NK-92 (cell line): ENCODE results near the gene CXCR3.

ENCODE experiments used
- DNase-seq: peaks from one replicate; lab custom pipeline; 2025; ENCODE audit not compliant: unreplicated experiment; lab: John Stamatoyannopoulos, UW

The CXCR3 gene

DNA sequence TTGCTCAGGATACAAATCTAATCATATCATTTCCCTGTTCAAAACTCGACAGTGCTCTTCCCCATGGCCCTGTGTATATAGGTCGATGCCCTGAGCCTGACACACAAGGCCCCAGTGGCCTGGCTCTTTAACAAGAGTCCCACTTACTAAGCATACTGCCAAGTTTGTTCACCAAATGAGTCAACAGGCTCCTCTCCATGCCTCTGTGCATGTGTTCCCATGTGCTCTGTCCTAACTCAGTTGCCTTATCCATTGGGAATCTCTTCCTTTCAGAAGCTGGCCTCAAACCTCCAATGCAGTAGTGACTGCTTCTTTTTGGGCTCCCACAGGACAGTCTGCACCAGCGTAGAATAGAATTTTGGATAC lies 18.9 kb upstream of the CXCR3 start:
- no peak for DNase-seq

DNA sequence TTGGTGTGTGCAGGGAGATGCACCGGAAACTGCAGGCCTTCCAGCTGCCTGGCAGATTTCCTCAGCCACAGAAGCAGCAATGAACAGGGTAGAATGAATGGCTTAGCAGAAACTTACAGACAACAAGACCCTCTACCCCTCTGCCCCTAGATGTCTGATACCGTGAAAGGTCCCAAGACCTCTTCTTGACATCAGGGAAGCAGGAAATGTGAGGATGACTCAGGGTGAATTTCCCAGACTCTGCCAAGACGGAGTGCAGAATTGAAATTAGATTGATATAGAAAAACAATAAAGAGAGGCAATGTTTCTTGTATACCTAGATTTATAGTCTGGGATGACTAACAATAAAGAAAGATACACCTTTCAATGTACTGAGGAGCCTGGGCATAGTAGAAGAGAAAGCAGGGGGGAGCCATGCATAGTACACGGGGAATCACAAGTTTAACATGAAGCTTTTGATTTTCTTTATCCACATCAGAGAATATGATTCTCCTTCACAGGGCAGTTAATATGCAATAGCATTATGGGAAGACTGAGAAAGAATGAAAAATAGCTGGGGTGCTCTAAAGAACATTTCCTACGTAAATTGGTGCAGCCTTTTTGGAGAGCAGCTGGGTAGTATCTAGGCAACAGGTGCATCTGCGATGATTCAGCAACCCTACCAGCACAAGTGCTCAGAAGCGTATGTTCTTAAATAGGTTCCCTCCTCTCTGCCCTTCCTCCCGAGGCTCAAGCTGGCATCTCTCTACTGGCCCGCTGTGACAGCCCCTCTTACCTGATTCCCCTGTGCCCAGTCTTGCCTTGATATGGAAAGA lies 18.3 kb upstream of the CXCR3 start:
- no peak for DNase-seq

DNA sequence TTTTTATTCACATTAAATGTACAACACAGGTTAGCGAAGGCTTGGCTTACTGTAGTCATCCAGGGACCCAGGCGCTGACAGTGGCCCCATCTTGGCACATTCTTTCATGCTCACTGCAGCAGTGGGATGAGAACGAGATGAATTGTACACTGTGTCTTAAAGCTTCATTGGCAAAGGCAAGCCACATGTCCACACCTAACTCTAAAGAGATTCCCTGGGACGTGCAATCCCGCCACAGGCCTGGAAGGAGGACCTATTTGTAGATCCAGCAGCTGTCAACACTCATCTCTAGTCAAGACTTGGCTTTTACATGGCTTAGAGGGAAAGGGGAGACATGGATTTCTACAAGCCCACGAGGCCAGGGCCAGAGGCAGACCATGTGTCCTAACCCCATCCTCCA lies 16.1 kb upstream of the CXCR3 start:
- DNase-seq, result no peak

DNA sequence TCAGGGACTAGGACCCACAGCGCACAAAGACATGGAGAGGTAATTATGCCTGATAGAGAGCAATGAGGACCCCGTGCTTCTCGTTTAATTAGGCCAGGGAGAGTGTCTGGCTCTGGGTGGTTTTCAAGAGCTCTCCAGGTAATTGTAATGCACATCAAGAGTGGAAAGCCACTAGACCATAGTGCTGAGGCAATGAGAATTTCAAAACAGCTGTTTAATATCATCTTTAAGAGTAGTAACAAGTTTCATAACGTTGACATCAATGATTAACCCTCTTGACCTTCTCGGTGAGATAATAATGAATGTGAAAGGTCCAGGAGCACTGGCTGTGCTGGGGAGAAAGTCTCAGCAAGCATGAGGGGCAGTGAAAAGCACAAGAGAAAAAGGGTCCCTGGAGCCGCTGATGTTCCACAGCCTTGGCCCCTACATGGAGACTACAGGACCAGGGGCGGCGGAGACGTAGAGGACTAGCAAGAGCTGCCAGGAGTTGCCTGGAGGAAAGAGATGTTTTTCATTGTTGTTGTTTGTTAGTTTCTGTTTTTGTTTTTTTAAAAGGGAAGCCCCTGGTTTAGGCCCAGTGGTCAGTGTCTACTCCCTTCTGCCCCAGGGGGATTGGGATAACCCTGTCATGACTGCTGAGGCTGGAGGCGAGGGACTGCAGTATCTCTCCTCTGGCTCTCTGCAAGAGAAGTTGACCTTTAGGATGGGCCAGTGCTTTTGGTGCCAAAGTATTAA lies 14.8 kb upstream of the CXCR3 start:
- DNase-seq, result no peak

DNA sequence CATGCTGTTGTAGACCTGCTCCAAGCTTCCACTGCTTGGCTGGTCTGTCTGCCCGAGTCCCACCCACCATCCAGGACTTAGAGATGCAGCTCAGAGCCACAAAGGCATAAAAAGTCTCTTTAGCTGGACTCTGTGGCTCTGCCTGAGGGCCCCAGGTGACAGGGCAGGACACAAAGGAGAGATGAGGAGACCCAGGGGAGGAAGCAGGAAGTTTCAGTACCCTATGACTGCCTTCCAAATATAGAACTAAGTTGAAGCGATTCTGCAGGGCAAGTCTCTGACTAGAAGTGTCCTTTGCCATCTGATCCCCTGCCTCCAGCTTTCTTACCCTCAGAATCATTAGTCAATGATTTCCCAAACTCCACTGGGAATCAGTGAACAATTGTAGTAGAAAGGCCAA lies 11.2 kb upstream of the CXCR3 start:
- DNase-seq, result no peak

DNA sequence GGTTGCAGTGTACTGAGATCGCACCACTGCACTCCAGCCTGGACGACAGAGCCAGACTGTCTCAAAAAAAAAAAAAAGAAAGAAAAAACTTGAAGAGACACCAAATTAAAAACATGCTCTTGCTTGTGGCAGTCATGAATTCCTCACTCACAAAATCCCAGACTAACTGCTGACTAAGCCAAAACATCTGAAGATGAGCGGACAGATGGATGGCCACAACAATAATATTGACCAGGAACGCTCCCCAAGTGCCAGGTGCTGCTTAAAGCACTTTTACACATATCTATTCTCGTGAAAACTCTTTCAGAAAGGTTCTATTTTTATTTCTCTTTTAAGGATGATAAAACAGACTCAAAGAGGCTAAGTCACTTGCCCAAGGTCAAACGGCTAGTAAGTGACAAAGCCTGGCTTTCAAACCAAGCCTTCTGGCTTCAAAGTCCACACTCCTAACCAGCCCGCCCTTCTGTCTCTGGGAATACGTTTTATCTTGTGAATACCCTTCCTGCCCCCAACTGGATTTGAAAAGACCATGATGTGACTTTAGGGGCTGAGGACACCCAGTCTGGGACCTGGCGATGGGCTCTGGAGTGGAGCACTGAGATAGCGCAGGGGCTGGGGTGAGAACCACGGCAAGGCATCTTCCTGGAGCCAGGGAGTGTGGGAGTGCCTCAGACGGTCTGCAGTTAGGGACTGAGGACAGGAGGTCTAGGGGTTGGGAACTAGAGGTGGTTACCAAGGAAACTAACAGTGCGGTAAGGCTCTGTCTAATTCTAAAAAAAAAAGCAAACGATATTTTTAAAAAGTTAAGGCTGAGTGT lies 9.5 kb upstream of the CXCR3 start:
- DNase-seq, result no peak

DNA sequence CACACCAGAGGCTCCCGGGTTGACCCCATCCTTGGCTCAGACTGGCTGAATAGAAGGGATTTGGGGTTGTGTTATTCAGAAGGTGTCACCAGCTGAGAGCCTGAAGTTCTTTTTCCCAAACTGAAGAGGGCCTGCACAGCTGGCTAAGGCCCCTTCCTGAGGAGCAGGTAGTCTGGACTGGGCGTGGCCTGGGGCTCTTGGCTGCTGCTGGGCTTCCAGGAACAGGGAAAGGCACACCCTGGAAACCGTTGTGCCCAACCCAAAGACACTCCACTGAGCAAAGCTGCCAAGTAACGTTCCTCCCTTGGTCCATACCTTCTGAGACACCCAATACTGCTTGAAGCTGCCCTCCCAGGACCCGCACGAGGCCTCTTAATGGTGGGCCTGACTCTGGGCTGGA lies 8.3 kb upstream of the CXCR3 start:
- DNase-seq, result no peak

DNA sequence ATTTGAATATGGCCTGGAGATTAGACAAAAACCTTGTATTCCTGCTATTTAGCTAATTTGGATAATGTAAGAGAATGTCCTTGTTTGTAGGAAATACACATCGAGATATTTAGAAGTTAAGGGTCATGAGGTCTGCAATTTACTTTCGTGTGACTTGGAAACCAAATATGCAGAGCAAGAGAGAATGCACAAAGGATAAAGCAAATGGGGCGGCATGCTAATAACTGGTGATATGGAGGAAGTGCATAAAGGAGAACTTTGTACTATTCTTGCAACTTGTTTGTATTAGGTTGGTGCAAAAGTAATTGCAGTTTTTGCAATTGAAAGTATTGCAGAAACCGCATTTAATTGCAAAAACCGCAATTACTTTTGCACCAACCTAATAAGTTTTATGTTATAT lies 7.2 kb upstream of the CXCR3 start:
- no peak for DNase-seq

DNA sequence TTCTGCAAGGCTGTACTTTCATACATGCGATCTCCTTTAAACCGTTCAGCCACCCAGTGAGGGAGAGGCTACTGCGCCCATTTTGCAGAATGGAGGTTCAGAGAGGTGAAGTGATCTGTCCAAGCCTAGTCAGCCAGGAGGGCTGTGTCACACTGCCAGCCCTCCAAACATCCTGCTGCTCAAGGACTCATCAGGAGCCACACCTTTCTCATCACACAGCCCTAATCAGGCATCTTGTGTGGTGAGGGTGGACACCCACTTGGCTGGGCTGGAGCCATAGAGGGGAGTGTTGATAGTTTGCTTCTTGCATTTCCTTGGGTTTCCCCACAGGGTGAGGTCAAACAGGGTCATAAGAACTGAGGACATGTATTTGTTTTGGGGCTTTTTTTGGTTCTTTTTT lies 5.4 kb upstream of the CXCR3 start:
- no peak for DNase-seq

DNA sequence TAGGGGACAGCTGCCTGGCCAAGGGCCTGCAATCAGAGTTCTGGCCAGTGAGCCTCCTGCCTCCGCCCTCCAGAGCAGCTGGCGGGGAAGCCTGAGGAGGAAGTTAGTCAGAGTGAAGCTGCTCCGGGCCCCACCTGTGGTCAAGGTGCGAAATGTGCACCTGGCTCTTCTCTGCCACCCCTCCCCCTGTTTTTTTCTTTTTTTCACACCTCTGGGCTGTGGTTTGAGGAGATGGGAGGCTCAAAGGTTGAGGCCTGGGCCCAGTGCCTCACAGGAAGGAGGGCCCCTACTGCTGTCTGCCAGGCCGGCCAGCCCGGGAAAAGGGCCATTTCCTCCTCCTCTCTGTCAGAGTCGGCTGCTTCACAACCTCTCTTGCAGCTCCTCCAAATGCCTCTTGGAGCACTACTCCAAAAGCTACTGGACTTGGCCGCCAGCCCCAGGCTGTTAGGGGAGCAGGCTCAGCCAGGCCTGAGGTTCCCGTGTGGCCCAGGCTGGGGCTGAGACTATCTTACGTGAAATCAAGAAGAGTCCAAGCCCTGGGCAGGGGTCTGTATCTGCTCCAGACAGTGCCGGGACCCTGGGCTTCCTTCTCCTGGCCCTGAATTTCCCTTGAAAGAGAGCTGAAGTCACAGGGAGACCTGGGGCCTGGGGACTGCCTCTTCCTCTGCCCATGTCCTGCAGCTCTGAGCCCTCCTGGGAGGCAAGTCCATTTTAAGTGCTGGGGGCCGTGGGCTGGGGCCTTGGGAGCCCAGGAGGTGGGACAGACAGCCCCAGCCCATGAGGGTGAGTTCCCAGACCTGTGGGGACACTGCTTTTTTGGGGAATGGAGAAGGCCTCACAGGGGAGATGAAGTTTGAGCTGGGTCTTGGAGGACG lies 4.5 kb upstream of the CXCR3 start:
- no peak for DNase-seq

DNA sequence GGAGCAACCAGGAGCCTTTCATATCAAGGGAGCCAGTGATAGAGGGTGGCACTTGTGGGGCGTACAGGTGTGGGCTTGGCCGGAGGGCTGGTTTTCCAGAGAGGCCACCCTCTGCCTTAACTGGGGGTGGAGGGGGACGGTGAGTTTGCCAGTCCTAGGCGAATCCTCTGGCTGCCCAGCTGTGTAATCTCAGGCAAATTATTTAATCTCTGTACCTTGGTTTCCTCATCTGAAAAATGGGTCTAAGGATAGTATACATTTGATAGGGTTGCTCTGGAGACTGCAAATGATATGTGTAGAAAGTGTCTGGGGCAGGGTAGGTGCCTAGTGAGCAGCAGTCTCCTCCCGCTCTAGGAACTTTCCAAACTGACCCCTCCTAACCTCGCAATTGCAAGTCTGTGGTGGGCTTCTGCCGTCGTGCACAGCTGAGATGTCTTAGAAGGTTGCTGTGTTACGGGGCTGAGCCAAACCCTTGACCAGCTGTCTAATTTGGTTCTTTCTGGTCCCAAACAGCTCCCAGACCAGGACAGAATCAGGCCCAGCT lies 3.8 kb upstream of the CXCR3 start:
- DNase-seq, result no peak

DNA sequence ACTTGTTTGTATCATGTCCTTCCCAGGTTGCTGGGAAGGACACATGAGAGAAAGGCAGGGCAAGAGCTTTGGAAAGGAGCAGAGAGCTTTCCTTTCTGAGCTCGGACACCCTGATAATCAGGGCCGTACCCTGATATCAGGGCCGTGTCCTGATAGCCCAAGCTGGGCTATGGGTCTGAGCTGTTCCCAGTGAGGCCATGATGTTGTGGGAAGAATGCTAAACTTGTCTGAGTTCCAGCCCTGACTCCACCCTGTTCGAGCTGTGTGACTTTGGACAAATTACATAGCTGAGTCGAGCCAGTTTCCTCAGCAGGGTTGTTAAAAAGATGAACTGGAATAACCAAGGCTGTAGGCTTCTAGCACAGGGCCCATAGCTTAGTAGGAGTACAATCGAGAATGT lies 3.3 kb upstream of the CXCR3 start:
- no peak for DNase-seq

DNA sequence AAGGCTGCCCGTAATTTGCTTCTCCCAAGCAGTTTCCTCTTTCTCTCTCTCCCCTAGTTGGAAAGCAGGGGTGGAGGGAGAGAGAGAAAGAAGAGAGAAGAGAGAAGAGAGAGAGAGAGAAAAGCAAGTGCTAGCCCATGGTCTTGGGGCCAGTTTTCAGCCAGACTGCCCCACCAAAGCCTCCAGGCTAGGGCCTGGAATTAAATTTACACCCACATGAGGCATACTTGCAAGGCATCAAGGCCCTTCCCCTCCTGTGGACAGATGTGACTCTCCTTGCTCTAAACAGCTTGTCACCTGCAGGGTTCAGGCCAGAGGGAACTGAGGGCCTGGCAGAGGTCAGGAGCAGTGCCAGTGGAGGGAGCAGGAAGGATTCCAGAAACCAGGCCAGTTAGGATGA lies 1.7 kb upstream of the CXCR3 start:
- DNase-seq, result no peak

DNA sequence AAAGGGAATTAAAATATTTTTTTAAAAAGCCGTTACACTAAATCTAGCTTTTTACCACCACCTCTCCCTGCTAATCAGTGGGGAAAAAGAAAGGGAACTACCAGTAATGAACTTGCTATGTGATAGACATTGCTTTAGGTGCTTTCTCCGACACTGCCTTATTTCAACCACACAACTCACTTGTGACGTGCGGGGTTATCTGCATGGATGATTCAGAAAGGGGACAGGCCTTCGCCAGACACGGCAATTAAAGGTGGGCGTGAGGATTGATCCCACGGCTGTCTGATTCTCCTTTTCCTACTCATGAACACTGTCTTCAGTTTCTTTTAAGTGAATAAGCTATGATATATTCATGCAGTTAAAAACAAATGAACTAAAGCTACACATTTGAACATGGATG lies 882 bp upstream of the CXCR3 start:
- no peak for DNase-seq

DNA sequence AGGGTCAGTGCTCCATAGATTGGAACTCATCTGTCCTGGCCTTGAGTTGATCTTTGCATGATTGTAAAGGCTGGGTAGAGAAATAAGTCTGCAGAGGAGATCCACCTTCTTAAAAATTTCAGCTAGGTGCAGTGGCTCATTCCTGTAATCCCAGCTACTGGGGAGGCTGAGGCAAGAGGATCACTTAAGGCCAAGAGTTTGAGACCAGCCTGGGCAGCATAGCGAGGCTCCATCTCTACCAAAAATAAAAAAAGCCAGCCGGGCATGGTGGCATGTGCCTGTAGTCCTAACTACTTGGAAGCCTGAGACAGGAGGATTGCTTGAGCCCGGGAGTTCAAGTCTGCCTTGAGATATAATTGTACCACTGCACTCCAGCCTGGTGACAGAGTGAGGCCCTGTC lies 476 bp upstream of the CXCR3 start:
- DNase-seq, result no peak

DNA sequence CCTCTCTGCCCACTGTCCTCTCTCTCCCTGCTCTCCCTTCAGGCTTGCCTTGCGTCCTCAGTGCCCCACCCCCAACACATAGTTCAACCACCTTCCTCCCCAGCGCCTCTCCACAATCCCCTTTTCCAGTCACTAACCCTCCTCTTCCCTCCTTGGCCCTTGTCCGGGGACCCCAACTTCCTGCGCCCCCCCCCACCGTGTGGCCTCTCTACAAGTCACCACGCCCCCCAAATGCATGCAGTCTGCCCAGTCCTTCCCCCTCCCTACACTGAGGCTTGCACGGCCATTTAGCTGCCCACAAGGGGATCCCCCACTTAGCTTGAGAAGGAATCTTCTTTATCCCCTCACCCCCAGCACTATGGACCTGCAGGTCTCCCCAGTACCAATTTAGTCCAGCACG lies 569 bp downstream of the CXCR3 start:
- no peak for DNase-seq

DNA sequence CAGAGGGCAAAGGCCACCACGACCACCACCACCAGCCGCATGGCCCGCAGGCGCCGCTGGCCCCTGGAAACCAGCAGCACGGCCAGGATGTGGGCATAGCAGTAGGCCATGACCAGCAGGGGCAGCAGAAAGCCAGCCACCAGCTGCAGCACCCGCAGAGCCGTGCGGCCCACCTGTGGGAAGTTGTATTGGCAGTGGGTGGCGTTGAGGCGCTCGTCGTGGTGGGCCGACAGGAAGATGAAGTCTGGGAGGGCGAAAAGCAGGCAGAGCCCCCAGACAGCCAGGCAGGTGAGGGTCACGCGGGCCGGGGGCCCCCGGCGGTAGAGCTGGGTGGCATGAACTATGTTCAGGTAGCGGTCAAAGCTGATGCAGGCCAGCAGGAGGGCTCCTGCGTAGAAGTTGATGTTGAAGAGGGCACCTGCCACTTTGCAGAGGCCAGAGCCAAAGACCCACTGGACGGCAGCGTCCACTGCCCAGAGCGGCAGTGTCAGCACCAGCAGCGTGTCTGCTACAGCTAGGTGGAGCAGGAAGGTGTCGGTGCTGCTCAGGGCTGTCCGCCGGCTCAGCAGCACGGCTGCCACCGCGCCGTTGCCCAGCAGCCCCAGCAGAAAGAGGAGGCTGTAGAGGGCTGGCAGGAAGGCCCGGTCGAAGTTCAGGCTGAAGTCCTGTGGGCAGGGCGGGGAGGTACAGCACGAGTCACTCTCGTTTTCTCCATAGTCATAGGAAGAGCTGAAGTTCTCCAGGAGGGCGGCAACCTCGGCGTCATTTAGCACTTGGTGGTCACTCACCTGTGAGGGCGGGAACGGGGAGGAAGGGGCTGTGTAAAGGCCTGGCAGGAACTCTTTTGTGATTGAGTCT lies 1.4 kb downstream of the CXCR3 start:
- DNase-seq, result no peak

DNA sequence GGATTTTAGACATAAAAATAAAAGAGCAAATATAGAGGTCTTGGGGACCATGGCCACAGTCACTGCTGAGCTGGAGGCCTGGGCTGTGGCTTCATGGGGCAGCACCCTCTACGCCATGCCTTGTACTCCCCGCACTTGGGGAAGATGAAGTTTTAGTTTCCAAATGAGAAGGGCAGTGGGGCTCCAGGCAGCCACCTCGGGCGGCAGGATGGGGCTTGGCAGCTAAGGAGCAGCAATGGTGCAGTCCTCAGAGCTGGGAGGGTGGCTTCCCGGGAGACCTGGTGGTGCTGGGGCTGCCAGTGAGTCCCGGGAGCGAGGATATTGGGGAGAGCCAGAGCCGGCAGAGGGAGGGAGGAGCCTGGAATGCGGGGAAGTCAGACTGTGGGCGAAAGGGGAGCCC lies 2.4 kb downstream of the CXCR3 start:
- DNase-seq, result no peak

DNA sequence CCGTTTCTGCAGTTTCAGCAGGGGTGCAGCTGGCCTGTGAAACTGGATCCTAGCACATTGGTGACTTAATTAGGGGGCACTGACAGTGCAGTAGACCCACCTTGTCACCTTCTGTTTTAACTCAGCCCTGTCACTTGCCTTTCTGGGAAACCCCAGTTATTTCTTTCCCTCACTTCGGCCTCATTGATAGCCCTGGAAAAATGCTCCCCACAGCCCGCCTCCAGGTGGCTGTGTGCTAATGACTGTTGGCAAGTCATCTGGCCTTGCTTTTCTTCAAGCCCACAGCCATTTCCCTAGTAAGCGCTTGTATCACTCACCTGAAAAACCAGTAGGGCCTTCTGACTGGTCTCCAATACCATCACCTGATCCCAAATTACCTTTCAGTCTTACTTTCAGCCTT lies 3.3 kb downstream of the CXCR3 start:
- DNase-seq, result no peak

DNA sequence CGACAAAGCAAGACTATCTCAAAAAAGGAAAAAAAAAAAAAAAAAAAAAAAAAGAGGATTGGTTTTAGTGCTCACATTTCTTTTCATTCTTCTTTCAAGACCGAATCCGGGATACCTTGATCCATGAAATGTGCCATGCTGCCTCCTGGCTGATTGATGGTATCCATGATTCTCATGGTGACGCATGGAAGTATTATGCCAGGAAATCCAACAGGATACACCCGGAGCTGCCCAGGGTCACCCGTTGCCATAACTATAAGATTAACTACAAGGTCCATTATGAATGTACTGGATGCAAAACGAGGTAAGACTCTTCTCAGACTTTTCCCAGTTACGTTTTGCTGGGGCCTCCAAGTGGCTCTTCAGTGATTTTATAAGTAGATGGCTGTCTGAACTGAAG lies 6.1 kb downstream of the CXCR3 start:
- no peak for DNase-seq
